Body of pancreas (tissue), 4 donors: ENCODE results near the gene SPOP. TPM values are rescaled to one million over a fixed set of nuclear protein-coding genes. Genes with fewer than 3 reads are reported as not detected.

ENCODE experiments used
- ATAC-seq: fragments of 150-250 bp; one replicate; pipeline ENCODE4 v1.9.1; 2016
- DNase-seq, 4 donors: peaks; one replicate each; pipeline ENCODE4 v3.0.0-alpha.2; 2019
- H3K27ac ChIP-seq, 4 donors: fragments of 200-600 bp; sonication (generic); 1 replicate in 3 of 4; 2 replicates in 1 of 4; pipeline versions ENCODE4 v1.5.1 to v1.6.1; 2016 to 2019; ENCODE audit warnings: mild to moderate bottlenecking in 1 of 4, mixed read lengths in 1 of 4, moderate library complexity in 1 of 4
- H3K27me3 ChIP-seq, 2 donors: fragments of 200-600 bp; sonication (generic); one replicate each; pipeline ENCODE4 v1.6.0; 2016; ENCODE audit warnings: mild to moderate bottlenecking in 1 of 2
- H3K36me3 ChIP-seq, 2 donors: fragments of 200-600 bp; sonication (generic); replicated peaks in 1 of 2; 2 replicates each; pipeline ENCODE4 v1.5.1; 2016; ENCODE audit warnings: low read depth in 2 of 2; ENCODE audit not compliant: insufficient read depth in 1 of 2
- H3K4me1 ChIP-seq: fragments of 200-600 bp; sonication (generic); one replicate; pipeline ENCODE4 v1.6.0; 2016
- H3K4me3 ChIP-seq, 2 donors: fragments of 200-600 bp; sonication (generic); 1 replicate in 1 of 2; 2 replicates in 1 of 2; pipeline ENCODE4 v1.5.1; 2016 to 2019
- H3K9me3 ChIP-seq, 3 donors: fragments of 200-600 bp; sonication (generic); 1 replicate in 2 of 3; 2 replicates in 1 of 3; pipeline ENCODE4 v1.5.1; 2016
- CTCF ChIP-seq, 7 experiments: fragments of 450-650 bp in 4 of 7; fragments of 200-600 bp in 3 of 7; sonication (generic) in 3 of 7; IDR thresholded peaks; one replicate each; pipeline ENCODE4 v1.5.1; 2016 to 2019; ENCODE audit warnings: antibody characterized with exemption in 7 of 7
- POLR2A ChIP-seq, 3 donors: fragments of 450-650 bp; IDR thresholded peaks; one replicate each; pipeline ENCODE4 v1.6.1; 2016; ENCODE audit warnings: antibody characterized with exemption in 3 of 3, mild to moderate bottlenecking in 2 of 3
- WGBS, 2 donors: methylation state at CpG; one replicate each; pipeline ENCODE4 v1.1.5; 2017; 5-methylcytosine and 5-hydroxymethylcytosine counted together
- intact Hi-C: fragments of 100-400 bp; cut with DNase I; formaldehyde crosslinking; loops from one replicate; pipeline ENCODE4 v1.15.1; 2023
- total RNA-seq, 2 donors: library from RNA; depleted of rRNA; stranded (reverse); fragments of >200 nt; gene quantifications; one replicate each; pipeline ENCODE4 v1.1.0, GENCODE V29; 2016

SPOP gene
- total RNA-seq, 2 donors from 2014 or later = 42.3 to 57.4 TPM

GRCh38 chr17:49572806-49573420, 105.0 kb downstream of the SPOP start:
- TF ChIP-seq CTCF (IDR thresholded peaks at IDR 0.05) (no peak), POLR2A (IDR thresholded peaks at IDR 0.05) (no peak)
- Histone ChIP-seq H3K27ac (no peak overlapping the region), H3K4me1 (peaks cover 33% of the 10 kb centered on the region)

GRCh38 chr17:49572226-49572625, 105.7 kb downstream of the SPOP start:
- DNase-seq = no peak
- intact Hi-C loops = loop anchor here (5.0 to 10.0 kb wide), 2 partner anchors 130 to 433 kb away; no protein-coding TSS in a partner anchor
- Histone ChIP-seq H3K27me3 (peaks cover 0 to 20% of the 10 kb centered on the region in 2 donors), H3K36me3 (no peaks in the 10 kb centered on the region), H3K9me3 (no peaks in the 10 kb centered on the region), H3K27ac (no peak overlapping the region), H3K4me3 (no peak overlapping the region), H3K4me1 (peaks cover 37% of the 10 kb centered on the region)
- ATAC-seq = no peak
- TF ChIP-seq CTCF (IDR thresholded peaks at IDR 0.05) = no peak
- WGBS, 2 donors = 50 to 58% methylated on average over 3 of the region's 3 CpGs

More at GRCh38 chr17:49572806-49573420, 105.0 kb downstream of the SPOP start:
- ATAC-seq (no peak), DNase-seq (no peak)
- Histone ChIP-seq H3K36me3 (no peaks in the 10 kb centered on the region), H3K9me3 (no peaks in the 10 kb centered on the region), H3K27me3 (peaks cover 0 to 27% of the 10 kb centered on the region in 2 donors), H3K4me3 (no peak overlapping the region)
- WGBS, 2 donors = 49 to 50% methylated on average over 6 of the region's 6 CpGs
- intact Hi-C loops = loop anchor here (5.0 to 10.0 kb wide), 2 partner anchors 129 to 432 kb away; no protein-coding TSS in a partner anchor

- intact Hi-C loops = loop anchor here (5.0 to 10.0 kb wide), 2 partner anchors 131 to 433 kb away; no protein-coding TSS in a partner anchor
- ATAC-seq = no peak
- Histone ChIP-seq H3K4me3 (no peak overlapping the region), H3K27me3 (peaks cover 0 to 15% of the 10 kb centered on the region in 2 donors), H3K9me3 (no peaks in the 10 kb centered on the region), H3K27ac (no peak overlapping the region), H3K4me1 (peaks cover 37% of the 10 kb centered on the region), H3K36me3 (no peaks in the 10 kb centered on the region)
- no peak for DNase-seq
- WGBS, 2 donors = 28 to 30% methylated on average over 4 of the region's 4 CpGs
- no peak for TF ChIP-seq CTCF (IDR thresholded peaks at IDR 0.05)
- TF ChIP-seq POLR2A (IDR thresholded peaks at IDR 0.05) = no peak
Observed at GRCh38 chr17:49571764-49572163, 106.1 kb downstream of the SPOP start.

GRCh38 chr17:49571283-49571682, 106.6 kb downstream of the SPOP start:
- Histone ChIP-seq H3K4me1 (peaks cover 36% of the 10 kb centered on the region), H3K36me3 (no peaks in the 10 kb centered on the region), H3K27ac (no peak overlapping the region), H3K27me3 (peaks cover 0 to 11% of the 10 kb centered on the region in 2 donors), H3K4me3 (no peak overlapping the region), H3K9me3 (no peaks in the 10 kb centered on the region)
- DNase-seq (no peak), ATAC-seq (no peak)
- WGBS, 2 donors = 47 to 53% methylated on average over 6 of the region's 6 CpGs
- TF ChIP-seq POLR2A (IDR thresholded peaks at IDR 0.05) (no peak), CTCF (IDR thresholded peaks at IDR 0.05) (no peak)
- intact Hi-C loops = loop anchor here (5.0 to 10.0 kb wide), 2 partner anchors 131 to 434 kb away; no protein-coding TSS in a partner anchor
